K562 (cell line): ENCODE measurements around the gene TRMT2A.
A peak's percentile ranks its signal among the peaks of the same experiment; 100 is the strongest.

Experiments
- HNRNPK ChIP-seq: fragments of 200-400 bp; formaldehyde crosslinking; IDR thresholded peaks from one replicate; pipeline ENCODE4 v1.6.1; 2018; ENCODE audit warnings: mild to moderate bottlenecking, low read depth, low read length; ENCODE audit not compliant: poor library complexity, severe bottlenecking
- HSF4 ChIP-seq: fragments of 250-450 bp; sonication (Bioruptor Pico); IDR thresholded peaks from 2 replicates; pipeline ENCODE4 v2.1.2; 2022; ENCODE audit warnings: mild to moderate bottlenecking, moderate library complexity, borderline replicate concordance
- MAX ChIP-seq: sonication (generic); formaldehyde crosslinking; IDR thresholded peaks from 2 replicates; pipeline ENCODE4 v1.9.0; 2022; ENCODE audit warnings: mild to moderate bottlenecking, missing genetic modification reagents
- NFATC3 ChIP-seq: fragments of 450-650 bp; IDR thresholded peaks from 2 replicates; pipeline ENCODE4 v1.6.1; 2017; ENCODE audit warnings: mild to moderate bottlenecking
- RBM39 ChIP-seq: fragments of 200-400 bp; formaldehyde crosslinking; optimal IDR thresholded peaks from 2 replicates; pipeline ENCODE3; 2018; ENCODE audit warnings: low read depth, low read length
- SAP30 ChIP-seq: fragments of 200-600 bp; sonication (generic); IDR thresholded peaks from 2 replicates; pipeline ENCODE4 v1.6.1; 2012; ENCODE audit warnings: borderline replicate concordance, low read depth, mild to moderate bottlenecking, moderate library complexity, low read length, control low read depth, inconsistent platforms; ENCODE audit not compliant: insufficient read depth, poor library complexity, severe bottlenecking
- TARDBP ChIP-seq: fragments of 450-650 bp; IDR thresholded peaks from 2 replicates; pipeline ENCODE4 v1.6.1; 2016
- TF ChIP-seq, protein P1 (sequence below), 2 experiments: fragments of 450-650 bp in 1 of 2; IDR thresholded peaks; 2 replicates each; pipeline ENCODE4 v1.6.1; 2011 to 2017; ENCODE audit warnings: low read depth in 2 of 2, antibody characterized with exemption in 1 of 2, borderline replicate concordance in 1 of 2, low read length in 1 of 2, mild to moderate bottlenecking in 1 of 2, mixed read lengths in 1 of 2; ENCODE audit not compliant: control insufficient read depth in 1 of 2
- TF ChIP-seq, protein P2 (sequence below): fragments of 250-450 bp; sonication (Bioruptor Pico); IDR thresholded peaks from 2 replicates; pipeline ENCODE4 v1.4.0; 2020; ENCODE audit warnings: mild to moderate bottlenecking, moderate library complexity, borderline replicate concordance
- TF ChIP-seq, protein P3 (sequence below): sonication (generic); formaldehyde crosslinking; IDR thresholded peaks from 2 replicates; pipeline ENCODE4 v1.8.1; 2023; ENCODE audit warnings: mild to moderate bottlenecking, missing genetic modification reagents
- TF ChIP-seq, protein P4 (sequence below), 2 experiments: fragments of 450-650 bp; conservative IDR thresholded peaks; 2 replicates each; pipeline ENCODE4 v1.6.1; 2017; ENCODE audit warnings: mild to moderate bottlenecking in 2 of 2, moderate library complexity in 2 of 2

- TF ChIP-seq RBM39 = no peak
- TF ChIP-seq NFATC3 = no peak
- TF ChIP-seq, protein P1, sequence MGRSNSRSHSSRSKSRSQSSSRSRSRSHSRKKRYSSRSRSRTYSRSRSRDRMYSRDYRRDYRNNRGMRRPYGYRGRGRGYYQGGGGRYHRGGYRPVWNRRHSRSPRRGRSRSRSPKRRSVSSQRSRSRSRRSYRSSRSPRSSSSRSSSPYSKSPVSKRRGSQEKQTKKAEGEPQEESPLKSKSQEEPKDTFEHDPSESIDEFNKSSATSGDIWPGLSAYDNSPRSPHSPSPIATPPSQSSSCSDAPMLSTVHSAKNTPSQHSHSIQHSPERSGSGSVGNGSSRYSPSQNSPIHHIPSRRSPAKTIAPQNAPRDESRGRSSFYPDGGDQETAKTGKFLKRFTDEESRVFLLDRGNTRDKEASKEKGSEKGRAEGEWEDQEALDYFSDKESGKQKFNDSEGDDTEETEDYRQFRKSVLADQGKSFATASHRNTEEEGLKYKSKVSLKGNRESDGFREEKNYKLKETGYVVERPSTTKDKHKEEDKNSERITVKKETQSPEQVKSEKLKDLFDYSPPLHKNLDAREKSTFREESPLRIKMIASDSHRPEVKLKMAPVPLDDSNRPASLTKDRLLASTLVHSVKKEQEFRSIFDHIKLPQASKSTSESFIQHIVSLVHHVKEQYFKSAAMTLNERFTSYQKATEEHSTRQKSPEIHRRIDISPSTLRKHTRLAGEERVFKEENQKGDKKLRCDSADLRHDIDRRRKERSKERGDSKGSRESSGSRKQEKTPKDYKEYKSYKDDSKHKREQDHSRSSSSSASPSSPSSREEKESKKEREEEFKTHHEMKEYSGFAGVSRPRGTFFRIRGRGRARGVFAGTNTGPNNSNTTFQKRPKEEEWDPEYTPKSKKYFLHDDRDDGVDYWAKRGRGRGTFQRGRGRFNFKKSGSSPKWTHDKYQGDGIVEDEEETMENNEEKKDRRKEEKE (IDR thresholded peaks at IDR 0.05; ENCODE audit: borderline replicate concordance in 1 of 2, control insufficient read depth in 1 of 2, low read depth in 2 of 2, low read length in 1 of 2) = no peak
- TF ChIP-seq HSF4 = peak; percentile 33; the same call in 1 of the 2 replicates
- TF ChIP-seq, protein P2, sequence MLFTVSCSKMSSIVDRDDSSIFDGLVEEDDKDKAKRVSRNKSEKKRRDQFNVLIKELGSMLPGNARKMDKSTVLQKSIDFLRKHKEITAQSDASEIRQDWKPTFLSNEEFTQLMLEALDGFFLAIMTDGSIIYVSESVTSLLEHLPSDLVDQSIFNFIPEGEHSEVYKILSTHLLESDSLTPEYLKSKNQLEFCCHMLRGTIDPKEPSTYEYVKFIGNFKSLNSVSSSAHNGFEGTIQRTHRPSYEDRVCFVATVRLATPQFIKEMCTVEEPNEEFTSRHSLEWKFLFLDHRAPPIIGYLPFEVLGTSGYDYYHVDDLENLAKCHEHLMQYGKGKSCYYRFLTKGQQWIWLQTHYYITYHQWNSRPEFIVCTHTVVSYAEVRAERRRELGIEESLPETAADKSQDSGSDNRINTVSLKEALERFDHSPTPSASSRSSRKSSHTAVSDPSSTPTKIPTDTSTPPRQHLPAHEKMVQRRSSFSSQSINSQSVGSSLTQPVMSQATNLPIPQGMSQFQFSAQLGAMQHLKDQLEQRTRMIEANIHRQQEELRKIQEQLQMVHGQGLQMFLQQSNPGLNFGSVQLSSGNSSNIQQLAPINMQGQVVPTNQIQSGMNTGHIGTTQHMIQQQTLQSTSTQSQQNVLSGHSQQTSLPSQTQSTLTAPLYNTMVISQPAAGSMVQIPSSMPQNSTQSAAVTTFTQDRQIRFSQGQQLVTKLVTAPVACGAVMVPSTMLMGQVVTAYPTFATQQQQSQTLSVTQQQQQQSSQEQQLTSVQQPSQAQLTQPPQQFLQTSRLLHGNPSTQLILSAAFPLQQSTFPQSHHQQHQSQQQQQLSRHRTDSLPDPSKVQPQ (CRISPR knock-in tag) = no peak
- TF ChIP-seq, protein P3, sequence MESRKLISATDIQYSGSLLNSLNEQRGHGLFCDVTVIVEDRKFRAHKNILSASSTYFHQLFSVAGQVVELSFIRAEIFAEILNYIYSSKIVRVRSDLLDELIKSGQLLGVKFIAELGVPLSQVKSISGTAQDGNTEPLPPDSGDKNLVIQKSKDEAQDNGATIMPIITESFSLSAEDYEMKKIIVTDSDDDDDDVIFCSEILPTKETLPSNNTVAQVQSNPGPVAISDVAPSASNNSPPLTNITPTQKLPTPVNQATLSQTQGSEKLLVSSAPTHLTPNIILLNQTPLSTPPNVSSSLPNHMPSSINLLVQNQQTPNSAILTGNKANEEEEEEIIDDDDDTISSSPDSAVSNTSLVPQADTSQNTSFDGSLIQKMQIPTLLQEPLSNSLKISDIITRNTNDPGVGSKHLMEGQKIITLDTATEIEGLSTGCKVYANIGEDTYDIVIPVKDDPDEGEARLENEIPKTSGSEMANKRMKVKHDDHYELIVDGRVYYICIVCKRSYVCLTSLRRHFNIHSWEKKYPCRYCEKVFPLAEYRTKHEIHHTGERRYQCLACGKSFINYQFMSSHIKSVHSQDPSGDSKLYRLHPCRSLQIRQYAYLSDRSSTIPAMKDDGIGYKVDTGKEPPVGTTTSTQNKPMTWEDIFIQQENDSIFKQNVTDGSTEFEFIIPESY (CRISPR knock-in tag) = no peak
- no peak for TF ChIP-seq MAX (CRISPR knock-in tag)
- TF ChIP-seq, protein P4, sequence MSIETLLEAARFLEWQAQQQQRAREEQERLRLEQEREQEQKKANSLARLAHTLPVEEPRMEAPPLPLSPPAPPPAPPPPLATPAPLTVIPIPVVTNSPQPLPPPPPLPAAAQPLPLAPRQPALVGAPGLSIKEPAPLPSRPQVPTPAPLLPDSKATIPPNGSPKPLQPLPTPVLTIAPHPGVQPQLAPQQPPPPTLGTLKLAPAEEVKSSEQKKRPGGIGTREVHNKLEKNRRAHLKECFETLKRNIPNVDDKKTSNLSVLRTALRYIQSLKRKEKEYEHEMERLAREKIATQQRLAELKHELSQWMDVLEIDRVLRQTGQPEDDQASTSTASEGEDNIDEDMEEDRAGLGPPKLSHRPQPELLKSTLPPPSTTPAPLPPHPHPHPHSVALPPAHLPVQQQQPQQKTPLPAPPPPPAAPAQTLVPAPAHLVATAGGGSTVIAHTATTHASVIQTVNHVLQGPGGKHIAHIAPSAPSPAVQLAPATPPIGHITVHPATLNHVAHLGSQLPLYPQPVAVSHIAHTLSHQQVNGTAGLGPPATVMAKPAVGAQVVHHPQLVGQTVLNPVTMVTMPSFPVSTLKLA (conservative IDR thresholded peaks at IDR 0.05) = no peak; a peak in 1 of 4 replicates
- TF ChIP-seq TARDBP = peak; percentile 78; the same call in 1 of the 2 replicates
- peak; percentile 87 for TF ChIP-seq SAP30
- no peak for TF ChIP-seq HNRNPK
Measured at GRCh38 chr22:20131859-20132685, 15.0 kb upstream of the TRMT2A start.
